Embryonic facial prominence (tissue), 1 donor: ENCODE results near the gene ATP4A.
A peak's percentile ranks its signal among the peaks of the same experiment; 100 is the strongest.

Experiments
- DNase-seq: peaks from one replicate; pipeline ENCODE4 v3.0.0-alpha.2; 2016; ENCODE audit errors: extremely low spot score

The ATP4A gene

GRCh38 chr19:35549174-35549788 is 14.2 kb downstream of the ATP4A start:
- DNase-seq: peak; percentile 29

GRCh38 chr19:35546532-35546931 is 16.9 kb downstream of the ATP4A start:
- no peak for DNase-seq

GRCh38 chr19:35545855-35546381 is 17.5 kb downstream of the ATP4A start:
- DNase-seq: no peak

- peak; percentile 69 for DNase-seq
These were observed 18.2 kb downstream of the ATP4A start, which contains the start of gene TMEM147 for GRCh38 chr19:35545001-35545854. TSS of gene TMEM147 (plus strand) at chr19:35545626. CDS start at chr19:35545740, 114 bp downstream.

- no peak for DNase-seq
These were observed 19.2 kb downstream of the ATP4A start for GRCh38 chr19:35544110-35544802.

GRCh38 chr19:35543280-35544109 is 20.0 kb downstream of the ATP4A start:
- DNase-seq: no peak

DNA sequence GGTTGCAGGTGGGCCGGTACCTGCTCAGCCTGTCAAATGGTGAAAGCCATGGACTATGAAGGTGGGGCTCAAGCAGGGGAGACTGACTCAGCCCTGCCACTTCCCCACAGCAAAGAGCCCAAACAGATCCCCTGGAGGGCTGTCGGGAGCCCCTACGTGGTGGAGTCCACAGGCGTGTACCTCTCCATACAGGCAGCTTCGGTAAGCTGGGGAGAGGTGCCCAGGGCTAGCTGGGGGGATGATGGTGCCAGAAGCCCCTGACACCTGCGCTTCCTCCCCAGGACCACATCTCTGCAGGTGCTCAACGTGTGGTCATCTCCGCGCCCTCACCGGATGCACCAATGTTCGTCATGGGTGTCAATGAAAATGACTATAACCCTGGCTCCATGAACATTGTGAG is 21.2 kb downstream of the ATP4A start:
- no peak for DNase-seq

DNA sequence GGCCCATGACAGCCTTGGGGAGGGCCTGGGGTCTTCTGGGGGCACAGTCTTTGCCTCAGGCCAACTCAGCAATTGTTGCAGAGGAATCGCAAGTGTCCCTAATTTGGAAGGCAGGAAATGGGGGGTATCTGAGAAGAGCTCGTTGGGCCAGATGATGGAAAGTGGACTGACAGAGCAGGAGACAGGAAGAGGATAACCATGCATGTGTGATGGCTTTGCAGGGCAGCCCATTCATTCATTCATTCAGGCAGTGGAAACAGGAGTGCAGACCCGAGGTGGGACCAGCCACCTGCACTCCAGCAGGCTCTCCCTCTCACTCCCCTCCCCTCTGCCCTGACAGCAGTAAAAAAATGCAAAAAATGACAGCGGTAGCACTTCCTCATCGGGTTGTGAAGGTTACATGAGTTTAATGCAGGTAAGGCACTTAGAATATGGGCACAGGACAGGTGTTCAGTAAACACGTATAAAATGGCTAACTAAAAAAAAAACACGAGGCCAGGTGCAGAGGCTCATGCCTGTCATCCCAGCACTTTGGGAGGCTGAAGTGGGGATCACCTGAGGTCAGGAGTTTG is 23.0 kb downstream of the ATP4A start:
- no peak for DNase-seq

DNA sequence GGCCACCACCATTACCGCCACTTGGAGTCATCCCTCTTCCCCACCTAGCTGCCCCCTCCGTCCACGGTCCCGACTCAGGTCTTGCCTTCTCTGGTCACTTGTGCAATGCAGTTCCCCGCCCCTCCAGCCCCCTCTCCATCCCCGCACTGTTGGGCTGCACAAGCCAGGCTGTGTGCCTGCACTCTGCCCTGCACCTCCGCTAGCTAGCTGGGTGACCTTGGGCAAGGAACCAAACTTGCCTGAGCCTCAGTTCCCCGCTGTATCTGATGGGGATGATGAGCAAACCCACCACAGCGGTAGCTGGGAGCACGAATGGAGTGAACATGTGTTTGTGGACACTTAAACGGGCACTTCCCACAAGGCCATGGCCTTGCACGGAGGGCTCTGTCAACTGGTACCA is 23.6 kb downstream of the ATP4A start:
- no peak for DNase-seq

- DNase-seq: no peak
These were observed 24.1 kb downstream of the ATP4A start for GRCh38 chr19:35539314-35539713.

GRCh38 chr19:35534803-35535480 is 28.5 kb downstream of the ATP4A start:
- DNase-seq: no peak

DNA sequence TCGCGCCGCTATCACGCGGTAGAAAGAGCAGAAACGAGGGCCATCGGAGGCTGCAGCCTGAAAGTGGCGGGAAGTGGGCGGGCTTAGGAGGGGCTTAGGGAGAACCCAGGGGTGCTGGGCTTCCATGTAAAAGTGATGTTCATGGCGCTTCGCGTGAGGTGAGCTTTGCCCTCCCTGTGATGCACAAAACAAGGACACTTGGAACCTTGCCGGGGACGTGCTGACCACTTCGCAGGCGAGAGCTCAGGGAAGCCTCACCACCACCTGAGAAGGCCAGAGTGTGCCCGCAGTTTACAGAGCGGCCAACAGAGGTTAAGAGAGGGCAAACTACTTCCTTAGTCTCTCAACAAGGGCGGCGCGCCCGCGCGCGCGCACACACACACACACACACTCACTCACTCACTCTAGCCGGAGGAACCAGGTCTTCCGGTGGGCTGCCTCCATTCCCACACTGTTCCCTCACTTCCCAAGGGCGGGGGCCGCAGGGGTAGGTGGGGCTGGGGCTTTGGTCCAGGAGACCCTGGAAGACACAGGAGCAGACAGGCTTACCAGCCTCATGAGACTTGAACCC is 29.6 kb downstream of the ATP4A start:
- no peak for DNase-seq

GRCh38 chr19:35533201-35533821 is 30.1 kb downstream of the ATP4A start, which contains the start of gene GAPDHS:
TSS of gene GAPDHS (plus strand) at chr19:35533456. CDS start at chr19:35533528, 72 bp downstream.
- no peak for DNase-seq

DNA sequence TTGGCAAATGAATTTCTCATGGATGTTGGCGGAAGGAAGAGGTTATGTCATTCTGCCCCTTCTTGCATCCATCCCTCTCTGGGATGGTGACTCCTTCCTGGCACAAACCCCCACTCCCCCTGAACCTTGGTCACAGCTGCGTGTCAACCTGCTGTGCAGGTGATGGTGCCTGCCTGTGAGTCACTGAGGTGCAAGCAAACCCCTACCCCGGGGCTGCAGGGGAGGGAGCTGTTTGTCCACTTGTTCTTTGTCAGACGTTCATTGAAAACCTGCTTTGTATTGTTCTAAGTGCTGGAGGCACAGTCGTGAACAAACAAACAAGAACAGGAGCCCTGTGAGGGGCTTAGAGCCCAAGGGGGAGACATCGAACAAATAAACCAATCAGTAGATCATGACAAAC is 32.2 kb downstream of the ATP4A start:
- no peak for DNase-seq

GRCh38 chr19:35529241-35530218 is 33.9 kb downstream of the ATP4A start:
- no peak for DNase-seq

DNA sequence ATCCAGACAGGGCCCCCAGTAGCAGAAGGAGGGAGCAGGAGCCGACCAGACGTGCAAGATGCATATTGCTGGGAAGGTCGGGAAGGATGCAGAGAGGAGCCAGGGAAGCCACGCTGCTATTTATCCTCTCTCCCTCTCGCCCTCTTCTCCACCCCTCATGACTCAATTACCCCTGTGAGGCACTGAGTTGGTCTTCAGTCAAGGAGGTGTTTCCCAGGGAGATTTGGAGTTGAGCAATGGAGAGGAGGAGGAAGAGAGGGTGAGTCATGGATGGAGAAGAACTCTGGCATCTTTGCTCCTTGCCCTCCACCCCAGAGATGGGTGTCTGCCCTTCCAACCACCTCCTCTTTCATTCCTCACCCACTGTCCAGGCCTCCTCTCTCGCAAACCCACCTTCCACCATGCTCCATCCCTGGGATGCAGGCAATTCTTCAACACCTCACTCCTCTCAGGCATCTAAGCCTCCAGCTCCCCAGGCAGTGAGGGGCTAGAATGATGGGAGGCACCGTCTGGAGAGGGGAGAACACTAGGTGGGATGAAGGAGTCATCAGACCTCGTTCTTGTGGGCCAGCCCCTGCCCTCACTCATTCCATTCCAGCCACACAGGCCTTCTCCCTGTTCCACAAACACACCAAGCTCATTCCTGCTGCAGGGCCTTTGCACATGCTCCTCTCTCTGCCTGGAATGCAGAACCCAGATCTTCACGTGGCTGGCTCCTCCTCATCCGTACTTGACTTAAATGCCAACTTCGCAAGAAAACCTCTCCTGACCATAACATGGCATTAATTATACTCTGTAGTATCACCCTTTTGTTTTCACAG is 35.0 kb downstream of the ATP4A start, which contains the start of gene SBSN:
TSS of gene SBSN (minus strand) at position 94 of the 821 bp plus-strand sequence. CDS start at position 64, 30 bp downstream.
- no peak for DNase-seq

- DNase-seq: no peak
These were observed 37.6 kb downstream of the ATP4A start for GRCh38 chr19:35525873-35526272.
